Measurements from ENCODE around the gene WFS1. TPM values are rescaled to one million over a fixed set of nuclear protein-coding genes. Genes with fewer than 3 reads are reported as not detected.

Gene WFS1
- total and polyA plus RNA-seq, 2 of the 4 experiments (the other 2 are of a cell fraction), result 9.7 to 42.4 TPM

GRCh38 chr4:6253961-6254360 is 15.7 kb upstream of the WFS1 start:
- no peak for ATAC-seq (ENCODE audit: low read depth)
- Histone ChIP-seq H4K8ac (ENCODE audit: low read depth in 2 of 2, low read length in 2 of 2) (no peak overlapping the region), H2BK20ac (ENCODE audit: low read depth, low read length) (no peak overlapping the region), H3K9me3 (ENCODE audit: control insufficient read depth, insufficient read depth, low read length) (no peaks in the 10 kb centered on the region), H2BK120ac (ENCODE audit: low read depth, low read length) (no peak overlapping the region), H4K91ac (ENCODE audit: insufficient read depth, low read depth, low read length) (no peak overlapping the region), H3K18ac (ENCODE audit: low read depth, low read length) (no peak overlapping the region), H2AFZ (replicated peaks; ENCODE audit: low read length, poor library complexity) (no peak overlapping the region), H3K4me2 (ENCODE audit: low read depth, low read length) (no peak overlapping the region), H3K27me3 (ENCODE audit: control insufficient read depth, insufficient read depth, low read length) (peaks cover 25% of the 10 kb centered on the region), H4K5ac (ENCODE audit: low read depth, low read length) (no peak overlapping the region), H3K79me1 (ENCODE audit: low read depth in 1 of 2, low read length in 2 of 2) (no peaks in the 10 kb centered on the region), H2BK5ac (ENCODE audit: low read depth, low read length, poor library complexity, severe bottlenecking) (no peak overlapping the region), H3K4ac (ENCODE audit: low read depth, low read length) (no peak overlapping the region), H3K27ac (ENCODE audit: insufficient read depth, low read length) (no peak overlapping the region), H2AK9ac (replicated peaks; ENCODE audit: low read depth, low read length, poor library complexity) (no peak overlapping the region), H3K4me3 (ENCODE audit: insufficient read depth, low read depth, low read length) (no peak overlapping the region), H3K36me3 (ENCODE audit: control insufficient read depth, insufficient read depth, low read length) (no peaks in the 10 kb centered on the region), H3K14ac (replicated peaks; ENCODE audit: low read depth, low read length) (no peak overlapping the region), H3K9ac (ENCODE audit: low read depth, low read length) (no peak overlapping the region), H3K56ac (ENCODE audit: extremely low read depth, insufficient read depth, low read length) (no peak overlapping the region), H3K4me1 (ENCODE audit: control insufficient read depth, insufficient read depth, low read length) (no peaks in the 10 kb centered on the region), H3K23ac (ENCODE audit: low read depth, low read length) (no peak overlapping the region), H2BK15ac (ENCODE audit: low read depth, low read length) (no peak overlapping the region), H3K9me1 (ENCODE audit: insufficient read depth, low read length) (no peaks in the 10 kb centered on the region), H4K20me1 (ENCODE audit: insufficient read depth, low read length) (no peaks in the 10 kb centered on the region), H2AK5ac (ENCODE audit: low read depth, low read length) (no peak overlapping the region)
- no TSS peak for BruUV-seq (replicated peaks)
- WGBS, 2 experiments (ENCODE audit: extremely low coverage in 2 of 2, insufficient read length in 1 of 2), result 60% methylated on average over 4 of the region's 14 CpGs; no CpG with 5 or more reads in 1 of the 2 experiments
- ChIA-PET POLR2A (ENCODE audit: unreplicated experiment) (no interaction called here), CTCF (interaction anchor here (0.6 kb wide), 1 partner anchor 37 kb away, joined by 3 read pairs; no protein-coding TSS in a partner anchor)
- intact Hi-C loops (cut with micrococcal nuclease) (no loop called here), in situ Hi-C loops (cut with MboI; ENCODE audit: low sequenced_read_pairs) (loop anchor here (5.0 to 10.0 kb wide), 2 partner anchors 73 to 291 kb away; no protein-coding TSS in a partner anchor), dilution Hi-C loops (cut with HindIII; ENCODE audit: low sequenced_read_pairs, unreplicated experiment) (no loop called here)
- TF ChIP-seq CHD1 (IDR thresholded peaks at IDR 0.05; ENCODE audit: low read depth, low read length), result no peak
- TF ChIP-seq SMC3 (IDR thresholded peaks at IDR 0.05; ENCODE audit: low read depth, low read length), result no peak
- no peak for TF ChIP-seq BHLHE40 (IDR thresholded peaks at IDR 0.05; ENCODE audit: low read depth, low read length)
- TF ChIP-seq POLR2A (IDR thresholded peaks at IDR 0.05; ENCODE audit: low read depth, low read length), result no peak
- no peak for TF ChIP-seq RCOR1 (IDR thresholded peaks at IDR 0.05; ENCODE audit: insufficient replicate concordance, low read length)
- TF ChIP-seq RFX5 (IDR thresholded peaks at IDR 0.05; ENCODE audit: low read depth, low read length), result no peak
- no peak for TF ChIP-seq USF2 (IDR thresholded peaks at IDR 0.05; ENCODE audit: low read depth, low read length)
- TF ChIP-seq, protein P1, sequence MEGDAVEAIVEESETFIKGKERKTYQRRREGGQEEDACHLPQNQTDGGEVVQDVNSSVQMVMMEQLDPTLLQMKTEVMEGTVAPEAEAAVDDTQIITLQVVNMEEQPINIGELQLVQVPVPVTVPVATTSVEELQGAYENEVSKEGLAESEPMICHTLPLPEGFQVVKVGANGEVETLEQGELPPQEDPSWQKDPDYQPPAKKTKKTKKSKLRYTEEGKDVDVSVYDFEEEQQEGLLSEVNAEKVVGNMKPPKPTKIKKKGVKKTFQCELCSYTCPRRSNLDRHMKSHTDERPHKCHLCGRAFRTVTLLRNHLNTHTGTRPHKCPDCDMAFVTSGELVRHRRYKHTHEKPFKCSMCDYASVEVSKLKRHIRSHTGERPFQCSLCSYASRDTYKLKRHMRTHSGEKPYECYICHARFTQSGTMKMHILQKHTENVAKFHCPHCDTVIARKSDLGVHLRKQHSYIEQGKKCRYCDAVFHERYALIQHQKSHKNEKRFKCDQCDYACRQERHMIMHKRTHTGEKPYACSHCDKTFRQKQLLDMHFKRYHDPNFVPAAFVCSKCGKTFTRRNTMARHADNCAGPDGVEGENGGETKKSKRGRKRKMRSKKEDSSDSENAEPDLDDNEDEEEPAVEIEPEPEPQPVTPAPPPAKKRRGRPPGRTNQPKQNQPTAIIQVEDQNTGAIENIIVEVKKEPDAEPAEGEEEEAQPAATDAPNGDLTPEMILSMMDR (conservative IDR thresholded peaks at IDR 0.05; ENCODE audit: low read depth, low read length), result no peak
- DNase-seq, result no peak

Data from IMR-90 (cell line).